Spleen (tissue), 11 donors: ENCODE data around the gene NPR2. TPM values are rescaled to one million over a fixed set of nuclear protein-coding genes. Genes with fewer than 3 reads are reported as not detected.

Experiments used
- DNase-seq: peaks from one replicate; pipeline ENCODE4 v3.0.0-alpha.2; 2020
- H3K27ac ChIP-seq, 8 donors: fragments of 200-600 bp; sonication (generic) in 7 of 8; 1 replicate in 4 of 8; 2 replicates in 4 of 8; pipeline versions ENCODE4 v1.5.0 to v1.8.0; 2016 to 2021; ENCODE audit warnings: inconsistent platforms in 4 of 8, mild to moderate bottlenecking in 4 of 8, moderate library complexity in 1 of 8
- H3K27me3 ChIP-seq, 7 donors: fragments of 200-600 bp; sonication (generic) in 6 of 7; replicated peaks in 1 of 7; 1 replicate in 4 of 7; 2 replicates in 3 of 7; pipeline versions ENCODE4 v1.5.0 to v1.8.0; 2016 to 2021; ENCODE audit warnings: inconsistent platforms in 3 of 7, mild to moderate bottlenecking in 1 of 7
- H3K36me3 ChIP-seq, 6 donors: fragments of 200-600 bp; sonication (generic) in 5 of 6; 1 replicate in 4 of 6; 2 replicates in 2 of 6; pipeline versions ENCODE4 v1.5.0 to v1.8.0; 2016 to 2021; ENCODE audit warnings: inconsistent platforms in 2 of 6
- H3K4me1 ChIP-seq, 6 donors: fragments of 200-600 bp; sonication (generic) in 5 of 6; 1 replicate in 3 of 6; 2 replicates in 3 of 6; pipeline versions ENCODE4 v1.5.0 to v1.8.0; 2016 to 2021; ENCODE audit warnings: inconsistent platforms in 3 of 6
- H3K4me3 ChIP-seq, 8 donors: fragments of 200-600 bp; sonication (generic) in 7 of 8; 1 replicate in 4 of 8; 2 replicates in 4 of 8; pipeline versions ENCODE4 v1.5.0 to v1.8.0; 2016 to 2021; ENCODE audit warnings: inconsistent platforms in 4 of 8, mild to moderate bottlenecking in 4 of 8, moderate library complexity in 2 of 8
- H3K9me3 ChIP-seq, 8 donors: fragments of 200-600 bp; sonication (generic) in 7 of 8; 1 replicate in 4 of 8; 2 replicates in 4 of 8; pipeline versions ENCODE4 v1.5.0 to v1.8.0; 2016 to 2021; ENCODE audit warnings: inconsistent platforms in 4 of 8
- CTCF ChIP-seq, 11 experiments: fragments of 200-600 bp in 7 of 11; fragments of 450-650 bp in 4 of 11; sonication (generic) in 4 of 11; IDR thresholded peaks in 8 of 11; conservative IDR thresholded peaks in 3 of 11; 1 replicate in 7 of 11; 2 replicates in 4 of 11; pipeline versions ENCODE4 v1.4.0 to v1.8.0; 2016 to 2021; ENCODE audit warnings: antibody characterized with exemption in 11 of 11, inconsistent platforms in 4 of 11, mild to moderate bottlenecking in 1 of 11
- POLR2A ChIP-seq, 3 donors: fragments of 450-650 bp; IDR thresholded peaks; one replicate each; pipeline ENCODE4 v1.5.1; 2017; ENCODE audit warnings: antibody characterized with exemption in 3 of 3, mild to moderate bottlenecking in 1 of 3
- POLR2AphosphoS5 ChIP-seq, 3 donors: sonication (generic); formaldehyde crosslinking; IDR thresholded peaks; one replicate each; pipeline ENCODE4 v1.5.1; 2017; ENCODE audit warnings: antibody characterized with exemption in 3 of 3
- WGBS, 5 donors: extraction: QIAGEN DNeasy Blood & Tissue Kit in 3 of 5; methylation state at CpG; one replicate each; pipeline versions ENCODE4 v1.1.5 to v1.1.7; 2013 to 2018; 5-methylcytosine and 5-hydroxymethylcytosine counted together
- intact Hi-C: fragments of 100-400 bp; cut with DNase I; formaldehyde crosslinking; loops from one replicate; pipeline ENCODE4 v1.15.0; 2023; ENCODE audit warnings: low total_unique reads
- polyA plus RNA-seq, 3 donors: library from polyadenylated mRNA; stranded (reverse); fragments of 200-250 nt; gene quantifications; one replicate each; pipeline ENCODE4 v1.2.1, GENCODE V29; 2013
- total RNA-seq, 7 donors: library from RNA; depleted of rRNA in 3 of 7; stranded (reverse); fragments of >200 nt in 3 of 7; fragmentation: NEBNext Ultra II Directional in 4 of 7; extraction: Animal tissue kit (Norgen Biotek cat#: 25700) in 4 of 7; gene quantifications; one replicate each; pipeline versions ENCODE4 v1.1.0 to v1.2.1, GENCODE V29; 2016 to 2021
- donor health status: healthy with polysubstance abuse.
- donor health status: DM: no; HTN: no; CAD: no; lungs with moderate emphysema.
- donor health status: DM: no; HTN: no; CAD: no.
- donor health status: Bipolar disorder and iron deficiency.
- donor health status: healthy.
- donor health status: DM: no; HTN: no; CAD: no.
- donor health status: DM: yes; HTN: yes; CAD: no.

The NPR2 gene
- total and polyA plus RNA-seq, 10 donors, result 5.8 to 17.1 (median 7.5) TPM

GRCh38 chr9:35757226-35757891 is 34.0 kb upstream of the NPR2 start:
- H3K9me3 ChIP-seq, result no peaks in the 10 kb centered on the region
- peak overlapping the region; percentile 83 to 96 (median 90) for H3K27ac ChIP-seq
- no peaks in the 10 kb centered on the region for H3K27me3 ChIP-seq
- peak; percentile 60 to 74 (median 69) for TF ChIP-seq POLR2AphosphoS5 (IDR thresholded peaks at IDR 0.05)
- TF ChIP-seq CTCF (IDR thresholded peaks at IDR 0.05 in 8 of 11, conservative IDR thresholded peaks at IDR 0.05 in 3 of 11), result no peak
- intact Hi-C loops, result no loop called here
- 1 to 5% (median 2%) methylated on average over 18 to 20 of the region's 20 CpGs for WGBS, 5 donors
- H3K36me3 ChIP-seq, result peaks cover 0 to 33% (median 22%) of the 10 kb centered on the region in 6 donors
- no peak for DNase-seq
- H3K4me1 ChIP-seq, result peaks cover 24 to 65% (median 34%) of the 10 kb centered on the region in 6 donors
- H3K4me3 ChIP-seq, result peak overlapping the region; percentile 41 to 75 (median 64)

- intact Hi-C loops, result no loop called here
- no peak for TF ChIP-seq CTCF (IDR thresholded peaks at IDR 0.05 in 8 of 11, conservative IDR thresholded peaks at IDR 0.05 in 3 of 11)
- no peak for TF ChIP-seq POLR2A (IDR thresholded peaks at IDR 0.05)
- no peak for TF ChIP-seq POLR2AphosphoS5 (IDR thresholded peaks at IDR 0.05)
- Histone ChIP-seq H3K27me3 (no peaks in the 10 kb centered on the region), H3K9me3 (no peaks in the 10 kb centered on the region), H3K36me3 (peaks cover 0 to 28% (median 17%) of the 10 kb centered on the region in 6 donors), H3K4me3 (peak overlapping the region in 4 of 8 donors; percentile 50 to 75 (median 66)), H3K4me1 (peaks cover 24 to 65% (median 34%) of the 10 kb centered on the region in 6 donors), H3K27ac (peak overlapping the region; percentile 38 to 96 (median 90))
- no peak for DNase-seq
These were observed 33.5 kb upstream of the NPR2 start for GRCh38 chr9:35757892-35758275.

GRCh38 chr9:35758475-35759050 is 32.8 kb upstream of the NPR2 start:
- H3K9me3 ChIP-seq, result no peaks in the 10 kb centered on the region
- WGBS, 5 donors, result 23 to 39% (median 35%) methylated on average over 3 of the region's 3 CpGs
- TF ChIP-seq POLR2A (IDR thresholded peaks at IDR 0.05) (no peak), CTCF (IDR thresholded peaks at IDR 0.05 in 8 of 11, conservative IDR thresholded peaks at IDR 0.05 in 3 of 11) (no peak)

GRCh38 chr9:35759795-35760194 is 31.6 kb upstream of the NPR2 start:
- TF ChIP-seq POLR2AphosphoS5 (IDR thresholded peaks at IDR 0.05) (no peak), CTCF (IDR thresholded peaks at IDR 0.05 in 8 of 11, conservative IDR thresholded peaks at IDR 0.05 in 3 of 11) (no peak), POLR2A (IDR thresholded peaks at IDR 0.05) (no peak)
- 94 to 98% (median 96%) methylated on average over 4 of the region's 4 CpGs for WGBS, 5 donors
- Histone ChIP-seq H3K4me1 (peaks cover 24 to 61% (median 34%) of the 10 kb centered on the region in 6 donors), H3K27ac (no peak overlapping the region), H3K9me3 (no peaks in the 10 kb centered on the region), H3K4me3 (no peak overlapping the region), H3K27me3 (no peaks in the 10 kb centered on the region), H3K36me3 (peaks cover 0 to 9% (median 0%) of the 10 kb centered on the region in 6 donors)
- intact Hi-C loops, result no loop called here
- DNase-seq, result no peak

More at GRCh38 chr9:35758475-35759050, 32.8 kb upstream of the NPR2 start:
- no peak for DNase-seq
- intact Hi-C loops, result no loop called here
- Histone ChIP-seq H3K27ac (peak overlapping the region; percentile 22 to 96 (median 86)), H3K4me3 (no peak overlapping the region), H3K36me3 (peaks cover 0 to 21% (median 10%) of the 10 kb centered on the region in 6 donors), H3K4me1 (peaks cover 24 to 65% (median 34%) of the 10 kb centered on the region in 6 donors), H3K27me3 (no peaks in the 10 kb centered on the region)
